ENCODE measurements around the gene MPV17L2.
"Not testable (repeated sequence)": the region's sequence is repeated elsewhere in the genome, so short reads cannot be mapped to it uniquely, and the experiment has no call there.

DNA sequence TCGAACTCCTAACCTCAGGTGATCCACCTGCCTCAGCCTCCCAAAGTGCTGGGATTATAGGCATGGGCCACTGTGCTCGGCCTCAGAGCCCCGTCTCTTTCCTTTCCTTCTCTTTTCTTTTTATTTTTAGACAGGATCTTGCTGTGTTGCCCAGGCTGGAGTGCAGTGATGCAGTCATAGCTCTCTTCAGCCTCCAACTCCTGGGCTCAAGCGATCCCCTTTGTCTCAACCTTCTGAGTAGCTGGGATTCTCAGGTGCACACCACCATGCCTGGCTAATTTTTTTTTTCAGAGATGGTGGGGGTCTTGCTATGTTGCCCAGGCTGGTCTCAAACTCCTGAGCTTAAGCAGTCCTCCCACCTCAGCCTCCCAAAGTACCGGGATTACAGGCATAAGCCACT, 16.9 kb downstream of the MPV17L2 start:
- TF ChIP-seq, protein P1, sequence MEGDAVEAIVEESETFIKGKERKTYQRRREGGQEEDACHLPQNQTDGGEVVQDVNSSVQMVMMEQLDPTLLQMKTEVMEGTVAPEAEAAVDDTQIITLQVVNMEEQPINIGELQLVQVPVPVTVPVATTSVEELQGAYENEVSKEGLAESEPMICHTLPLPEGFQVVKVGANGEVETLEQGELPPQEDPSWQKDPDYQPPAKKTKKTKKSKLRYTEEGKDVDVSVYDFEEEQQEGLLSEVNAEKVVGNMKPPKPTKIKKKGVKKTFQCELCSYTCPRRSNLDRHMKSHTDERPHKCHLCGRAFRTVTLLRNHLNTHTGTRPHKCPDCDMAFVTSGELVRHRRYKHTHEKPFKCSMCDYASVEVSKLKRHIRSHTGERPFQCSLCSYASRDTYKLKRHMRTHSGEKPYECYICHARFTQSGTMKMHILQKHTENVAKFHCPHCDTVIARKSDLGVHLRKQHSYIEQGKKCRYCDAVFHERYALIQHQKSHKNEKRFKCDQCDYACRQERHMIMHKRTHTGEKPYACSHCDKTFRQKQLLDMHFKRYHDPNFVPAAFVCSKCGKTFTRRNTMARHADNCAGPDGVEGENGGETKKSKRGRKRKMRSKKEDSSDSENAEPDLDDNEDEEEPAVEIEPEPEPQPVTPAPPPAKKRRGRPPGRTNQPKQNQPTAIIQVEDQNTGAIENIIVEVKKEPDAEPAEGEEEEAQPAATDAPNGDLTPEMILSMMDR (IDR thresholded peaks at IDR 0.05; ENCODE audit: poor library complexity, severe bottlenecking), result not testable (repeated sequence)
- not testable (repeated sequence) for TF ChIP-seq EP300 (conservative IDR thresholded peaks at IDR 0.05; ENCODE audit: poor library complexity, severe bottlenecking); RAD21 (conservative IDR thresholded peaks at IDR 0.05); SMC3 (conservative IDR thresholded peaks at IDR 0.05; ENCODE audit: poor library complexity); EZH2 (IDR thresholded peaks at IDR 0.05; ENCODE audit: borderline replicate concordance, insufficient read depth, low read length, poor library complexity, severe bottlenecking)
